Measurements from ENCODE around the gene CAD.

CAD gene

GRCh38 chr2:27281442-27281841 lies 64.3 kb downstream of the CAD start:
- no peak for DNase-seq (ENCODE audit: low read depth in 2 of 2)

- DNase-seq (ENCODE audit: low read depth in 2 of 2): no peak
Measured at GRCh38 chr2:27281855-27282559, 64.8 kb downstream of the CAD start, which contains the start of gene TRIM54. TSS of gene TRIM54 (plus strand) at chr2:27282429. CDS start at chr2:27282732, 303 bp downstream.

GRCh38 chr2:27282892-27283291 lies 65.7 kb downstream of the CAD start:
- no peak for DNase-seq (ENCODE audit: low read depth in 2 of 2)

DNA sequence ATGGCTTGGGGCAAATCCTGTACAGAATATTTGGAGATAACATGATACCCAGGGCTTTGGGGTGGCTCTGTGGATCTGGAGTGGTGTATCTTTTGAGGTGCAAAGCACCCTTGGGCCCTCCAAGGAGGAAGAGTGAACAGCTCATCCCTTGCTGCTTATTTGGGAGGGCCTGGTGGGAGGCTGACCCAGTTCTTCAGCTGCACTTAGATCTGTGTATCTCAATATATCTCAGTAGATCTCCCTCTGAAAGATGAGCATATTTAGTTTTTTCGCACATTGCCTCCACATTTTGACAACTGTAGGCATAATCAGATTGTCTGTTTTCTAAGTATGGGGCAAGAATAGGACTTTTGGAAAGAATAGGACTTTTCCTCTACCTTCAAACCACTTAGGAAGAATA lies 67.8 kb downstream of the CAD start:
- no peak for DNase-seq (ENCODE audit: low read depth in 2 of 2)

DNA sequence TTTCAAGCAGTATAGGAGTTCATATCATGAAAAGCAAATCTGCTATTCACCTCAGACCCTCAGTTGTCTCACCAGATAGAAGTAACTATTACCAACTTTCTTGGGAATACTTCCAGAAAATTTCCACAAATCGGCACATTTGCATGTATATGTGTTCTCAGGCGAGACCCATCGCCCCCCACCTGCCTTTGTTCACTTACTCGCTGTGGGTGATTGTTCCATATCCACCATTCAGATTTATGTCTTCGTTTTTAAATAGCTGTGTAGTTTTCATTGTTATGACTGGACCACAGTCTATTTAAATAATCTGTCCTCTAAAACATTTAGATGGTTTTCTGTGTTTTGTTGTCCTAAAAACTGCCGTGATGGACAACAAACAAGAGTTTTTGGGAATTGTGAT lies 68.3 kb downstream of the CAD start:
- DNase-seq (ENCODE audit: low read depth in 2 of 2): no peak

DNA sequence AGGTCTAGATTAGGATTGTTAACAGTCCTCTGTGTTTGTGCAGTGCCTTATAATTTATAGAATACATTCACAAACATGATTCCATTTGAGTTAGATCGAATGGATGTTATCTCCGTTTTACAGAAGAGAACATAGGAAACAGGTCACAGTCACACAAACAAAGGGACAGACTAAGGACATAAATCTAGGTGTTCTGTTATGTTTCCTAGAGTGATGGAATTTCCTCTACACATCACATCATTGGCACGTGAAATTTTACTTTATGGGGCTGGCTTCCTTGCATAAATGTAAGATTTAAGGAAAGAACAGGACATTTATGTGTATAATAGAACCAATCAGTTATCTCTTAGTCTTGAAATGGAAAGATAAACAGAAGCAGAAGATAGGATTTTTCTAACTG lies 71.4 kb downstream of the CAD start:
- no peak for DNase-seq (ENCODE audit: low read depth in 2 of 2)

DNA sequence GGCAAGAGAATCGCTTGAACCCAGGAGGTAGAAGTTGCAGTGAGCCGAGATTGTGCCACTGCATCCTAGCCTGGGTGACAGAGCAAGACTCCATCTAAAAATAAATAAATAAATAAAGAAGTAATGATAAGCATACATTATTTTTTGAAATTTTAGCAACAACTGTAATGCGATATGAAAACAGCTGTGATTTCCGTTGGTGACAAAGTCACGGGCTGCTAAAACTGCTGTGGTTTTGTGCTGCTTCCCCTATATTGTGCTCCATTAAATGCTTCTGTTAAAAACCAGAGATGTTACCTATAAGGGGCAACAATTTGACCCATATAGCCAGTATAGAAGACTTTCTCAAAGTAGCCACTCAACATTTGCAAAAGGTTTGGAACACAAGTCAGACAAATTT lies 73.4 kb downstream of the CAD start:
- no peak for DNase-seq (ENCODE audit: low read depth in 2 of 2)

GRCh38 chr2:27291865-27292264 lies 74.7 kb downstream of the CAD start:
- DNase-seq (ENCODE audit: low read depth in 2 of 2): no peak

Data from stimulated activated CD4-positive, alpha-beta T cell treated with anti-CD3 and anti-CD28 coated beads, Interleukin-1b, Interleukin-23, amount 100 ng/mL, for 4 hours (primary cell).